ENCODE measurements around the gene CALM3.

The CALM3 gene

GRCh38 chr19:46580247-46580646 is 20.9 kb upstream of the CALM3 start:
- TF ChIP-seq, protein P1, sequence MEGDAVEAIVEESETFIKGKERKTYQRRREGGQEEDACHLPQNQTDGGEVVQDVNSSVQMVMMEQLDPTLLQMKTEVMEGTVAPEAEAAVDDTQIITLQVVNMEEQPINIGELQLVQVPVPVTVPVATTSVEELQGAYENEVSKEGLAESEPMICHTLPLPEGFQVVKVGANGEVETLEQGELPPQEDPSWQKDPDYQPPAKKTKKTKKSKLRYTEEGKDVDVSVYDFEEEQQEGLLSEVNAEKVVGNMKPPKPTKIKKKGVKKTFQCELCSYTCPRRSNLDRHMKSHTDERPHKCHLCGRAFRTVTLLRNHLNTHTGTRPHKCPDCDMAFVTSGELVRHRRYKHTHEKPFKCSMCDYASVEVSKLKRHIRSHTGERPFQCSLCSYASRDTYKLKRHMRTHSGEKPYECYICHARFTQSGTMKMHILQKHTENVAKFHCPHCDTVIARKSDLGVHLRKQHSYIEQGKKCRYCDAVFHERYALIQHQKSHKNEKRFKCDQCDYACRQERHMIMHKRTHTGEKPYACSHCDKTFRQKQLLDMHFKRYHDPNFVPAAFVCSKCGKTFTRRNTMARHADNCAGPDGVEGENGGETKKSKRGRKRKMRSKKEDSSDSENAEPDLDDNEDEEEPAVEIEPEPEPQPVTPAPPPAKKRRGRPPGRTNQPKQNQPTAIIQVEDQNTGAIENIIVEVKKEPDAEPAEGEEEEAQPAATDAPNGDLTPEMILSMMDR (IDR thresholded peaks at IDR 0.05; ENCODE audit: low read depth, low read length, missing control alignments): no peak
- no peak overlapping the region for H3K4me3 ChIP-seq (replicated peaks; ENCODE audit: low read depth, low read length)
- no peak for DNase-seq (ENCODE audit: extremely low read depth, low read depth)

DNA sequence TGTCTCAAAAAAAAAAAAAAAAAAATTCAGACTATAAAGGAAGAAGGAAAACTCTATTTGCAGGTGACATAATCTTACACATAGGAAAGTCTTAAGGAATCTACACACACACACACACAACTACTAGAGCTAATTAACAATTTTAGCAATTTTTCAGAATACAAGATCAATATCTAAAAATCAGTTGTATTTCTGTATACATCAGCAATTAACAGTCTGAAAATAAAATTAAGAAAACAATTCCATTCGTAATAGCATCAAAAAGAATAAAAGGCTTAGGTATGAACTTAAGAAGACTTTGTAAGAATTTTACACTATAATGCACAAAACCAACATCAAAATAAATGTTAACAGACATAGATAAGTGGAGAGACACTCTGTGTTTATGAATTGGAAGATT is 15.6 kb upstream of the CALM3 start:
- TF ChIP-seq, protein P1 (IDR thresholded peaks at IDR 0.05; ENCODE audit: low read depth, low read length, missing control alignments): no peak

DNA sequence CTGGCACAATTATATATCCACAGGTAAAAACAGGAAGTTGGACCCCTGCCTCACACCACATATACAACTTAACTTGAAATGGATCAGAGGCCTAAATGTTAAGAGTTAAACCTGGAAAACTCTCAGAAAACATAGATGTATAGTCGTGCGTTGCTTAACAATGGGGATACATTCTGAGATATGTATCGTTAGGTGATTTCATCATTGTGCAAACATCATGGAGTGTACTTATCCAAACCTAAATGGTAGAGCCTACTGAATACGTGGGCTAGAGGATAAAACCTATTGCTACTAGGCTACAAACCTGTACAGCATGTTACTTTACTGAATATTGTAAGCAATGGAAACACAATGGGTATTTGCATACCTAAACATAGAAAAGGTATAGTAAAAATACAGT is 14.8 kb upstream of the CALM3 start:
- H3K4me3 ChIP-seq (replicated peaks; ENCODE audit: low read depth, low read length): no peak overlapping the region
- TF ChIP-seq, protein P1 (IDR thresholded peaks at IDR 0.05; ENCODE audit: low read depth, low read length, missing control alignments): no peak
- no peak for DNase-seq (ENCODE audit: extremely low read depth, low read depth)

More for the DNA sequence above, 15.6 kb upstream of the CALM3 start:
- H3K4me3 ChIP-seq (replicated peaks; ENCODE audit: low read depth, low read length): no peak overlapping the region
- no peak for DNase-seq (ENCODE audit: extremely low read depth, low read depth)

- TF ChIP-seq, protein P1 (IDR thresholded peaks at IDR 0.05; ENCODE audit: low read depth, low read length, missing control alignments): no peak
- no peak for DNase-seq (ENCODE audit: extremely low read depth, low read depth)
- H3K4me3 ChIP-seq (replicated peaks; ENCODE audit: low read depth, low read length): no peak overlapping the region
Observed at GRCh38 chr19:46587861-46588260, 13.3 kb upstream of the CALM3 start.

DNA sequence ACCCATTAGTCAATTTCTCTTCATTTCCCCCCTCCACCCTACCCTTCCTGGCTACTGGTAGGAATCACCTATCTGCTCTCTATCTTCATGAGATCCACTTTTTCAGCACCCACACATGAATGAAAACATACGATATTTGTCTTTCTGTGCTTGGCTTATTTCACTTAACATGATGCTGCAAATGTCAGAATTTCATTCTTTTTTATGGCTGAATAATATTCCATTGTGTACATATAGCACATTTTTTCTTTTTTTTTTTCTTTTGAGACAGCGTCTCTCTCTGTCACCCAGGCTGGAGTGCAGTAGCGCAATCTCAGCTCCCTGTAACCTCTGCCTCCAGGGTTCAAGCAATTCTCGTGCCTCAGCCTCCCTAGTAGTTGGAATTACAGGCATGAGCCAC is 9.9 kb upstream of the CALM3 start:
- no peak for DNase-seq (ENCODE audit: extremely low read depth, low read depth)
- H3K4me3 ChIP-seq (replicated peaks; ENCODE audit: low read depth, low read length): no peak overlapping the region

GRCh38 chr19:46591870-46592269 is 9.3 kb upstream of the CALM3 start:
- no peak overlapping the region for H3K4me3 ChIP-seq (replicated peaks; ENCODE audit: low read depth, low read length)
- DNase-seq (ENCODE audit: extremely low read depth, low read depth): no peak
- TF ChIP-seq, protein P1 (IDR thresholded peaks at IDR 0.05; ENCODE audit: low read depth, low read length, missing control alignments): no peak

More for the DNA sequence above, 9.9 kb upstream of the CALM3 start:
- TF ChIP-seq, protein P1 (IDR thresholded peaks at IDR 0.05; ENCODE audit: low read depth, low read length, missing control alignments): no peak

GRCh38 chr19:46596008-46596407 is 5.1 kb upstream of the CALM3 start:
- DNase-seq (ENCODE audit: extremely low read depth, low read depth): no peak
- H3K4me3 ChIP-seq (replicated peaks; ENCODE audit: low read depth, low read length): no peak overlapping the region
- TF ChIP-seq, protein P1 (IDR thresholded peaks at IDR 0.05; ENCODE audit: low read depth, low read length, missing control alignments): no peak
